H9 (cell line): ENCODE measurements around the gene SDHA. TPM values are rescaled to one million over a fixed set of nuclear protein-coding genes. Genes with fewer than 3 reads are reported as not detected.

ENCODE experiments used
- DNase-seq: peaks from one replicate; pipeline ENCODE4 v3.0.0-alpha.2; 2017
- H2AFZ ChIP-seq: one replicate; pipeline ENCODE4 v1.6.1; 2013; ENCODE audit warnings: mild to moderate bottlenecking, low read length, control low read depth, moderate library complexity
- H2AK5ac ChIP-seq: 2 replicates; pipeline ENCODE4 v1.6.1; 2013; ENCODE audit warnings: low read length, control low read depth, mixed read lengths; ENCODE audit not compliant: insufficient read length
- H2BK120ac ChIP-seq: one replicate; pipeline ENCODE4 v1.6.1; 2013; ENCODE audit warnings: low read depth, mild to moderate bottlenecking, low read length, control low read depth, inconsistent platforms; ENCODE audit not compliant: poor library complexity, severe bottlenecking
- H2BK12ac ChIP-seq: 2 replicates; pipeline ENCODE4 v1.6.1; 2013; ENCODE audit warnings: low read length, control low read depth, mixed read lengths, low read depth; ENCODE audit not compliant: insufficient read length
- H2BK15ac ChIP-seq: 2 replicates; pipeline ENCODE4 v1.6.1; 2013; ENCODE audit warnings: low read depth, low read length, control low read depth
- H2BK20ac ChIP-seq: one replicate; pipeline ENCODE4 v1.6.1; 2013; ENCODE audit warnings: low read depth, mild to moderate bottlenecking, low read length, control low read depth, inconsistent platforms; ENCODE audit not compliant: poor library complexity, severe bottlenecking
- H2BK5ac ChIP-seq: 2 replicates; pipeline ENCODE4 v1.6.1; 2013; ENCODE audit warnings: low read length, control low read depth, mixed read lengths; ENCODE audit not compliant: insufficient read length
- H3K14ac ChIP-seq: 2 replicates; pipeline ENCODE4 v1.6.1; 2013; ENCODE audit warnings: low read length, control low read depth; ENCODE audit not compliant: insufficient read depth
- H3K18ac ChIP-seq: 2 replicates; pipeline ENCODE4 v1.6.1; 2013; ENCODE audit warnings: low read depth, mild to moderate bottlenecking, mixed read lengths, low read length, control low read depth; ENCODE audit not compliant: insufficient read length
- H3K23ac ChIP-seq: 2 replicates; pipeline ENCODE4 v1.6.1; 2013; ENCODE audit warnings: low read length, control low read depth, mixed read lengths, low read depth; ENCODE audit not compliant: insufficient read length
- H3K23me2 ChIP-seq: 2 replicates; pipeline ENCODE4 v1.6.1; 2013; ENCODE audit warnings: low read depth, mild to moderate bottlenecking, mixed read lengths, low read length, control low read depth; ENCODE audit not compliant: insufficient read length, poor library complexity, severe bottlenecking
- H3K27ac ChIP-seq: 2 replicates; pipeline ENCODE4 v1.5.1; 2013; ENCODE audit warnings: low read length, control low read depth, mixed read lengths, low read depth; ENCODE audit not compliant: insufficient read length
- H3K27me3 ChIP-seq: 2 replicates; pipeline ENCODE4 v1.6.1; 2013; ENCODE audit warnings: low read length, control low read depth, inconsistent platforms; ENCODE audit not compliant: insufficient read depth
- H3K4ac ChIP-seq: 2 replicates; pipeline ENCODE4 v1.6.1; 2013; ENCODE audit warnings: low read depth, mild to moderate bottlenecking, control low read depth, inconsistent platforms, low read length, moderate library complexity
- H3K4me1 ChIP-seq: 2 replicates; pipeline ENCODE4 v1.6.1; 2013; ENCODE audit warnings: low read length, control low read depth, inconsistent platforms; ENCODE audit not compliant: insufficient read depth
- H3K4me2 ChIP-seq: 2 replicates; pipeline ENCODE4 v1.6.1; 2013; ENCODE audit warnings: low read length, control low read depth, mixed read lengths; ENCODE audit not compliant: insufficient read length, insufficient read depth
- H3K56ac ChIP-seq: 2 replicates; pipeline ENCODE4 v1.6.1; 2013; ENCODE audit warnings: low read depth, mild to moderate bottlenecking, mixed read lengths, low read length, control low read depth; ENCODE audit not compliant: insufficient read length
- H3K79me1 ChIP-seq: 2 replicates; pipeline ENCODE4 v1.6.1; 2013; ENCODE audit warnings: low read depth, mild to moderate bottlenecking, moderate library complexity, low read length, control low read depth, inconsistent platforms; ENCODE audit not compliant: insufficient read depth, poor library complexity, severe bottlenecking
- H3K79me2 ChIP-seq: 2 replicates; pipeline ENCODE4 v1.6.1; 2013; ENCODE audit warnings: low read length, control low read depth, inconsistent platforms; ENCODE audit not compliant: insufficient read depth
- H3K9ac ChIP-seq: 2 replicates; pipeline ENCODE4 v1.6.1; 2013; ENCODE audit warnings: low read length, control low read depth, mixed read lengths; ENCODE audit not compliant: insufficient read length; ENCODE audit errors: extremely low read depth
- H3K9me3 ChIP-seq: one replicate; pipeline ENCODE4 v1.6.1; 2013; ENCODE audit warnings: low read depth, low read length, inconsistent platforms; ENCODE audit not compliant: control insufficient read depth
- H3T11ph ChIP-seq: one replicate; pipeline ENCODE4 v1.6.1; 2013; ENCODE audit warnings: mild to moderate bottlenecking, low read length, control low read depth, inconsistent platforms
- H4K20me1 ChIP-seq: one replicate; pipeline ENCODE4 v1.6.1; 2013; ENCODE audit not compliant: control insufficient read depth, insufficient read length, insufficient read depth
- H4K5ac ChIP-seq: 2 replicates; pipeline ENCODE4 v1.6.1; 2013; ENCODE audit warnings: low read depth, mild to moderate bottlenecking, mixed read lengths, low read length, control low read depth; ENCODE audit not compliant: insufficient read length
- H4K8ac ChIP-seq: replicated peaks from 2 replicates; pipeline ENCODE4 v1.6.1; 2013; ENCODE audit warnings: low read length, control low read depth, mixed read lengths, low read depth; ENCODE audit not compliant: insufficient read length
- H4K91ac ChIP-seq: 2 replicates; pipeline ENCODE4 v1.6.1; 2013; ENCODE audit warnings: low read depth, mild to moderate bottlenecking, moderate library complexity, mixed read lengths, low read length, control low read depth; ENCODE audit not compliant: insufficient read length
- H3K27ac Mint-ChIP-seq, 3 experiments: 2 replicates in 2 of 3; 3 replicates in 1 of 3; pipeline ENCODE4 v1.8.0; 2020 to 2021; ENCODE audit warnings: mixed read lengths in 3 of 3, mild to moderate bottlenecking in 1 of 3, moderate library complexity in 1 of 3
- H3K27me3 Mint-ChIP-seq: 2 replicates; pipeline ENCODE4 v1.8.0; 2021; ENCODE audit warnings: low read depth, mild to moderate bottlenecking, moderate library complexity, mixed read lengths
- H3K36me3 Mint-ChIP-seq, 3 experiments: 2 replicates in 2 of 3; 3 replicates in 1 of 3; pipeline ENCODE4 v1.8.0; 2020 to 2021; ENCODE audit warnings: low read depth in 3 of 3, mixed read lengths in 3 of 3; ENCODE audit not compliant: insufficient read depth in 1 of 3
- H3K4me1 Mint-ChIP-seq, 2 experiments: 2 replicates each; pipeline ENCODE4 v1.8.0; 2020; ENCODE audit warnings: mixed read lengths in 2 of 2
- H3K4me3 Mint-ChIP-seq, 2 experiments: 2 replicates in 1 of 2; 3 replicates in 1 of 2; pipeline ENCODE4 v1.8.0; 2020 to 2021; ENCODE audit warnings: mild to moderate bottlenecking in 2 of 2, mixed read lengths in 2 of 2, moderate library complexity in 1 of 2
- H3K9me3 Mint-ChIP-seq, 2 experiments: 2 replicates in 1 of 2; 3 replicates in 1 of 2; pipeline ENCODE4 v1.8.0; 2020; ENCODE audit warnings: mild to moderate bottlenecking in 2 of 2, mixed read lengths in 2 of 2, moderate library complexity in 1 of 2
- WGBS: extraction: QIAGEN DNeasy Blood & Tissue Kit; methylation state at CpG from one replicate; pipeline ENCODE4 v1.1.7; 2013; ENCODE audit warnings: missing lambda C conversion rate, low lambda C conversion rate, mixed read lengths; ENCODE audit not compliant: insufficient read length; ENCODE audit errors: extremely low coverage; 5-methylcytosine and 5-hydroxymethylcytosine counted together
- total RNA-seq: library from RNA; stranded (reverse); gene quantifications from 2 replicates; pipeline ENCODE4 v1.2.1, GENCODE V29; 2021
- TF ChIP-seq, protein P1 (sequence below): fragments of 200-600 bp; sonication (generic); conservative IDR thresholded peaks from 3 replicates; pipeline ENCODE4 v1.8.0; 2021; ENCODE audit warnings: antibody characterized with exemption, mild to moderate bottlenecking

The SDHA gene
- total RNA-seq, 1 experiment from 2014 or later = 84.8 TPM

DNA sequence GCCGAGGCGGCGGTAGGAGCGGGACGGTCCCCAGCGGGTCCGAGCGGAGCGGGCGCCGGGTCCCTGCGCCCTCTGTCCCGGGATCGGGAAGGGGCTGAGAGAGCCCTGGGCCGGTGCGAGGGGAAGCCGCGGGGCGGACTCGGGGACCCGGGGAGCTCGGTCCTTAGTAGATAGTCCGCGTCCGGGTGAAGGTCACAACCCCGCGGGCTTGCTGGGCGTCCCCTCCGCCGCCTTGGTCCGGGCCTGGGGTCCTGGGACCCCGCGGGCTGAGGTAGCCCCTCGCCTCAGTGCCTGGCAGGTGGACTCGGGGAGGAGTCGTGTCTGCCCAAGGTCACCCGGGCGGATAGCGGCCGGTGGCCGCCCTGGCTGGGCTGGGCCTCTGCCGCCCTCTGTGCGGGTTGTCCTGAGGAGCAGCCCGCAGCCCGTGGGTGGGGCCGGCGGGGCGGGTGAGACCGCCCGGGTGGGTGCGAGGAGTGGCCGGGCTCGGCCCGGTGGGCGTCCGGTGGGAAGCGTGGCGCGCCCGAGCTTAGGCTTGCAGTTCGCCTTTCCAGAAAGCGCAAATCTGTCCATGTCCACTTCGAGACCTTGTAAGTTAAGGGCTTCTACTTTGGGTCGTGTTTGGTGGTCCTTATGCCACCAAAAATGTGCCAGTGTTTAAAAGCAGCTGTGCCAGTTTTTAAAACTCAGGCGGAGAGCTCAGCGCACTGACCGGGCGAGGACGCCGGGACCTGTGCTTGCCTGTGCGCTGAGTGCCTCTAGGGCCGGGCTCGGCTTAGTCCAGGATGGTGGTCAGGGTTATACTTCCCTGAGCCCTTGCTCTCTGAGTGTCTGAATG is 554 bp downstream of the SDHA start:
- no peak overlapping the region for H3K56ac ChIP-seq
- peaks cover 15 to 28% (median 23%) of the 10 kb centered on the region in 3 experiments; a peak in 6 of 7 replicates for H3K36me3 Mint-ChIP-seq
- no peak overlapping the region for H3K18ac ChIP-seq
- H2BK120ac ChIP-seq = no peak overlapping the region
- no peaks in the 10 kb centered on the region for H3K23me2 ChIP-seq
- H3K4me1 Mint-ChIP-seq = peaks cover 31% of the 10 kb centered on the region in 2 experiments
- H3K9me3 ChIP-seq = no peaks in the 10 kb centered on the region
- H3K4me2 ChIP-seq = peak overlapping the region; percentile 75
- TF ChIP-seq, protein P1, sequence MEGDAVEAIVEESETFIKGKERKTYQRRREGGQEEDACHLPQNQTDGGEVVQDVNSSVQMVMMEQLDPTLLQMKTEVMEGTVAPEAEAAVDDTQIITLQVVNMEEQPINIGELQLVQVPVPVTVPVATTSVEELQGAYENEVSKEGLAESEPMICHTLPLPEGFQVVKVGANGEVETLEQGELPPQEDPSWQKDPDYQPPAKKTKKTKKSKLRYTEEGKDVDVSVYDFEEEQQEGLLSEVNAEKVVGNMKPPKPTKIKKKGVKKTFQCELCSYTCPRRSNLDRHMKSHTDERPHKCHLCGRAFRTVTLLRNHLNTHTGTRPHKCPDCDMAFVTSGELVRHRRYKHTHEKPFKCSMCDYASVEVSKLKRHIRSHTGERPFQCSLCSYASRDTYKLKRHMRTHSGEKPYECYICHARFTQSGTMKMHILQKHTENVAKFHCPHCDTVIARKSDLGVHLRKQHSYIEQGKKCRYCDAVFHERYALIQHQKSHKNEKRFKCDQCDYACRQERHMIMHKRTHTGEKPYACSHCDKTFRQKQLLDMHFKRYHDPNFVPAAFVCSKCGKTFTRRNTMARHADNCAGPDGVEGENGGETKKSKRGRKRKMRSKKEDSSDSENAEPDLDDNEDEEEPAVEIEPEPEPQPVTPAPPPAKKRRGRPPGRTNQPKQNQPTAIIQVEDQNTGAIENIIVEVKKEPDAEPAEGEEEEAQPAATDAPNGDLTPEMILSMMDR = no peak
- peak overlapping the region; percentile 40; the same call in 1 of the 2 replicates for H3K14ac ChIP-seq
- no peak overlapping the region for H4K5ac ChIP-seq
- H3K9ac ChIP-seq = peak overlapping the region; percentile 64
- H4K8ac ChIP-seq = no peak overlapping the region
- peaks cover 10% of the 10 kb centered on the region; the same call in 1 of the 2 replicates for H3K79me2 ChIP-seq
- no peaks in the 10 kb centered on the region; the same call in 1 of the 2 replicates for H3K27me3 Mint-ChIP-seq
- H3K9me3 Mint-ChIP-seq = no peaks in the 10 kb centered on the region
- H3K23ac ChIP-seq = no peak overlapping the region
- no peak overlapping the region for H2BK20ac ChIP-seq
- H3K4ac ChIP-seq = no peak overlapping the region
- peak overlapping the region; percentile 95 to 98 for H3K4me3 Mint-ChIP-seq
- H3K27ac ChIP-seq = no peak overlapping the region
- peak overlapping the region in 1 of 3 experiments; percentile 96; a peak in 3 of 7 replicates for H3K27ac Mint-ChIP-seq
- H3K79me1 ChIP-seq = peaks cover 2% of the 10 kb centered on the region
- no peaks in the 10 kb centered on the region for H4K20me1 ChIP-seq
- no peak overlapping the region for H2BK15ac ChIP-seq
- no peak overlapping the region for H3T11ph ChIP-seq
- DNase-seq = no peak
- 0 out of 2 replicates have a peak, but pooled peaks cover 2% of the 10 kb centered on the region for H3K4me1 ChIP-seq
- no peaks in the 10 kb centered on the region for H3K27me3 ChIP-seq
- no peak overlapping the region for H2AFZ ChIP-seq
- no peak overlapping the region for H2AK5ac ChIP-seq
- H2BK12ac ChIP-seq = no peak overlapping the region
- H2BK5ac ChIP-seq = no peak overlapping the region
- no CpG with 5 or more reads among the region's 73 CpGs for WGBS
- H4K91ac ChIP-seq = no peak overlapping the region
